GM03348 (cell line): ENCODE data around the gene ABI2.
A peak's percentile ranks its signal among the peaks of the same experiment; 100 is the strongest.
"Not testable (repeated sequence)": the region's sequence is repeated elsewhere in the genome, so short reads cannot be mapped to it uniquely, and the experiment has no call there.

Experiments
- DNase-seq: peaks from one replicate; pipeline ENCODE4 v3.0.0; 2012; ENCODE audit warnings: low spot score

The ABI2 gene

GRCh38 chr2:203327901-203328759 is at the start of gene ABI2:
ABI2 (plus strand) TSS chr2:203328394; CDS start chr2:203328515, 121 bp downstream.
- DNase-seq: peak; percentile 98

GRCh38 chr2:203279288-203279687 is 48.9 kb upstream of the ABI2 start:
- DNase-seq: no peak

GRCh38 chr2:203280428-203281064 is 47.6 kb upstream of the ABI2 start:
- peak; percentile 31 for DNase-seq

- DNase-seq: no peak
These were observed 46.1 kb upstream of the ABI2 start for GRCh38 chr2:203282101-203282500.

- no peak for DNase-seq
These were observed 41.7 kb upstream of the ABI2 start for GRCh38 chr2:203286532-203286931.

- DNase-seq: no peak
These were observed 26.5 kb upstream of the ABI2 start for GRCh38 chr2:203301667-203302066.

- DNase-seq: not testable (repeated sequence)
These were observed 25.6 kb upstream of the ABI2 start for GRCh38 chr2:203302586-203302985.

GRCh38 chr2:203310688-203311436 is 17.3 kb upstream of the ABI2 start:
- DNase-seq: no peak

- DNase-seq: no peak
These were observed 1.8 kb upstream of the ABI2 start for GRCh38 chr2:203326356-203326755.

- no peak for DNase-seq
These were observed 653 bp upstream of the ABI2 start for GRCh38 chr2:203327582-203327900.

- DNase-seq: peak; percentile 84
These were observed 756 bp downstream of the ABI2 start for GRCh38 chr2:203328760-203329540.

GRCh38 chr2:203330434-203330833 is 2.2 kb downstream of the ABI2 start:
- DNase-seq: peak; percentile 76

GRCh38 chr2:203338322-203338721 is 10.1 kb downstream of the ABI2 start:
- DNase-seq: no peak

GRCh38 chr2:203340791-203341487 is 12.7 kb downstream of the ABI2 start:
- peak; percentile 76 for DNase-seq

GRCh38 chr2:203341741-203342310 is 13.6 kb downstream of the ABI2 start:
- DNase-seq: peak; percentile 21

- DNase-seq: not testable (repeated sequence)
These were observed 14.2 kb downstream of the ABI2 start for GRCh38 chr2:203342374-203342773.

- DNase-seq: no peak
These were observed 16.5 kb downstream of the ABI2 start for GRCh38 chr2:203344667-203345066.

GRCh38 chr2:203346612-203347011 is 18.4 kb downstream of the ABI2 start:
- no peak for DNase-seq

- DNase-seq: no peak
These were observed 19.2 kb downstream of the ABI2 start for GRCh38 chr2:203347375-203347774.

GRCh38 chr2:203352604-203353255 is 24.5 kb downstream of the ABI2 start:
- no peak for DNase-seq

GRCh38 chr2:203354966-203355365 is 26.8 kb downstream of the ABI2 start:
- no peak for DNase-seq
